Endodermal cell (in vitro differentiated cells): Measurements from ENCODE around the gene FKRP. TPM values are rescaled to one million over a fixed set of nuclear protein-coding genes. Genes with fewer than 3 reads are reported as not detected.

ENCODE experiments used
- DNase-seq: peaks from one replicate; pipeline ENCODE4 v3.0.0-alpha.2; 2017
- H3K27ac ChIP-seq: 2 replicates; pipeline ENCODE4 v1.5.1; 2013; ENCODE audit warnings: mild to moderate bottlenecking, low read depth, low read length, moderate library complexity
- H3K27me3 ChIP-seq: 2 replicates; pipeline ENCODE4 v1.6.1; 2013; ENCODE audit warnings: mild to moderate bottlenecking, low read length, moderate library complexity; ENCODE audit not compliant: insufficient read depth, control insufficient read depth, poor library complexity, severe bottlenecking
- H3K36me3 ChIP-seq: 2 replicates; pipeline ENCODE4 v1.7.0; 2013; ENCODE audit warnings: mild to moderate bottlenecking, low read length, moderate library complexity; ENCODE audit not compliant: control insufficient read depth, insufficient read depth
- H3K4me1 ChIP-seq: one replicate; pipeline ENCODE4 v1.7.0; 2013; ENCODE audit warnings: low read length; ENCODE audit not compliant: control insufficient read depth, insufficient read depth
- H3K4me3 ChIP-seq: 2 replicates; pipeline ENCODE4 v1.5.1; 2013; ENCODE audit warnings: mild to moderate bottlenecking, low read length, moderate library complexity
- H3K9ac ChIP-seq: 2 replicates; pipeline ENCODE4 v1.6.1; 2013; ENCODE audit warnings: mild to moderate bottlenecking, low read length, moderate library complexity; ENCODE audit not compliant: poor library complexity, severe bottlenecking; ENCODE audit errors: extremely low read depth
- H3K9me3 ChIP-seq: 2 replicates; pipeline ENCODE4 v1.6.1; 2013; ENCODE audit warnings: mild to moderate bottlenecking, low read length, moderate library complexity; ENCODE audit not compliant: control insufficient read depth
- H3K27ac Mint-ChIP-seq: 2 replicates; pipeline ENCODE4 v1.8.0; 2020; ENCODE audit warnings: mixed read lengths
- H3K27me3 Mint-ChIP-seq: 2 replicates; pipeline ENCODE4 v1.8.0; 2021; ENCODE audit warnings: mild to moderate bottlenecking, mixed read lengths; ENCODE audit not compliant: insufficient read depth
- H3K36me3 Mint-ChIP-seq: 2 replicates; pipeline ENCODE4 v1.8.0; 2020; ENCODE audit warnings: low read depth, mixed read lengths
- H3K4me1 Mint-ChIP-seq: 2 replicates; pipeline ENCODE4 v1.8.0; 2020; ENCODE audit warnings: mixed read lengths
- H3K4me3 Mint-ChIP-seq: 2 replicates; pipeline ENCODE4 v1.8.0; 2020; ENCODE audit warnings: mild to moderate bottlenecking, moderate library complexity, mixed read lengths
- H3K9me3 Mint-ChIP-seq: 2 replicates; pipeline ENCODE4 v1.8.0; 2020; ENCODE audit warnings: mild to moderate bottlenecking, mixed read lengths
- CTCF ChIP-seq: fragments of 200-600 bp; sonication (generic); conservative IDR thresholded peaks from 2 replicates; pipeline ENCODE4 v1.5.0; 2021; ENCODE audit warnings: antibody characterized with exemption, mild to moderate bottlenecking
- WGBS, 2 experiments: methylation state at CpG; one replicate each; pipeline versions ENCODE4 v1.1.5 to v1.1.7; 2013; ENCODE audit warnings: missing lambda C conversion rate in 2 of 2, mixed read lengths in 1 of 2; ENCODE audit not compliant: insufficient coverage in 1 of 2, insufficient read length in 1 of 2; 5-methylcytosine and 5-hydroxymethylcytosine counted together
- total RNA-seq, 2 donors: library from RNA; stranded (reverse); fragmentation: NEBNext Ultra II Directional in 1 of 2; extraction: Animal tissue kit (Norgen Biotek cat#: 25700) in 1 of 2; gene quantifications; 2 replicates in 1 of 2; 3 replicates in 1 of 2; pipeline ENCODE4 v1.2.1, GENCODE V29; 2021

The FKRP gene
- total RNA-seq, 2 donors from 2014 or later = 19.8 to 33.7 TPM

GRCh38 chr19:46717716-46718143 lies 28.1 kb upstream of the FKRP start:
- Mint-ChIP-seq H3K27me3 (no peaks in the 10 kb centered on the region), H3K4me3 (peak overlapping the region; percentile 94), H3K36me3 (peaks cover 24% of the 10 kb centered on the region), H3K27ac (peak overlapping the region; percentile 58), H3K9me3 (no peaks in the 10 kb centered on the region), H3K4me1 (peaks cover 13% of the 10 kb centered on the region)
- Histone ChIP-seq H3K4me1 (no peaks in the 10 kb centered on the region), H3K4me3 (peak overlapping the region; percentile 73), H3K36me3 (peaks cover 14% of the 10 kb centered on the region), H3K27me3 (no peaks in the 10 kb centered on the region), H3K9me3 (no peaks in the 10 kb centered on the region), H3K27ac (no peak overlapping the region), H3K9ac (no peak overlapping the region)
- DNase-seq = no peak
- WGBS, 2 experiments = 71 to 86% methylated on average over 5 to 7 of the region's 9 CpGs
- TF ChIP-seq CTCF = no peak

- no peak overlapping the region for H3K4me3 ChIP-seq
- Mint-ChIP-seq H3K27ac (peak overlapping the region; percentile 21), H3K4me3 (peak overlapping the region; percentile 94)
Observed at GRCh38 chr19:46718157-46718933, 27.5 kb upstream of the FKRP start.

GRCh38 chr19:46718934-46719622 lies 26.8 kb upstream of the FKRP start:
- no peak overlapping the region for H3K27ac Mint-ChIP-seq
- DNase-seq = peak; percentile 39
- no peak overlapping the region for H3K4me3 Mint-ChIP-seq

More at GRCh38 chr19:46718157-46718933, 27.5 kb upstream of the FKRP start:
- DNase-seq = peak; percentile 60
- Histone ChIP-seq H3K4me1 (no peaks in the 10 kb centered on the region), H3K9me3 (no peaks in the 10 kb centered on the region), H3K36me3 (peaks cover 16% of the 10 kb centered on the region), H3K27ac (no peak overlapping the region), H3K27me3 (no peaks in the 10 kb centered on the region), H3K9ac (no peak overlapping the region)
- TF ChIP-seq CTCF = no peak
- peaks cover 24% of the 10 kb centered on the region for H3K36me3 Mint-ChIP-seq
- no peaks in the 10 kb centered on the region for H3K27me3 Mint-ChIP-seq
- H3K9me3 Mint-ChIP-seq = no peaks in the 10 kb centered on the region
- H3K4me1 Mint-ChIP-seq = peaks cover 13% of the 10 kb centered on the region
- WGBS, 2 experiments = 84 to 86% methylated on average over 13 to 17 of the region's 17 CpGs

More at GRCh38 chr19:46718934-46719622, 26.8 kb upstream of the FKRP start:
- Mint-ChIP-seq H3K9me3 (no peaks in the 10 kb centered on the region), H3K27me3 (no peaks in the 10 kb centered on the region), H3K4me1 (peaks cover 13% of the 10 kb centered on the region), H3K36me3 (peaks cover 25% of the 10 kb centered on the region)
- Histone ChIP-seq H3K36me3 (peaks cover 21% of the 10 kb centered on the region), H3K27ac (no peak overlapping the region), H3K9me3 (no peaks in the 10 kb centered on the region), H3K27me3 (no peaks in the 10 kb centered on the region), H3K9ac (no peak overlapping the region), H3K4me1 (no peaks in the 10 kb centered on the region), H3K4me3 (no peak overlapping the region)
- WGBS, 2 experiments = 87 to 89% methylated on average over 7 to 15 of the region's 15 CpGs
- no peak for TF ChIP-seq CTCF
